DMS53 treated with DMSO at 0.1 percent for 48 hours (cell line): Measurements from ENCODE around the gene MUC6.
"Not testable (repeated sequence)": the region's sequence is repeated elsewhere in the genome, so short reads cannot be mapped to it uniquely, and the experiment has no call there.

Experiments used
- DNase-seq: peaks from one replicate; lab custom pipeline; 2025; ENCODE audit not compliant: unreplicated experiment; lab: John Stamatoyannopoulos, UW

The MUC6 gene

GRCh38 chr11:1024597-1025409 lies 11.7 kb downstream of the MUC6 start:
- DNase-seq: no peak

GRCh38 chr11:1023811-1024596 lies 12.5 kb downstream of the MUC6 start:
- DNase-seq: no peak

DNA sequence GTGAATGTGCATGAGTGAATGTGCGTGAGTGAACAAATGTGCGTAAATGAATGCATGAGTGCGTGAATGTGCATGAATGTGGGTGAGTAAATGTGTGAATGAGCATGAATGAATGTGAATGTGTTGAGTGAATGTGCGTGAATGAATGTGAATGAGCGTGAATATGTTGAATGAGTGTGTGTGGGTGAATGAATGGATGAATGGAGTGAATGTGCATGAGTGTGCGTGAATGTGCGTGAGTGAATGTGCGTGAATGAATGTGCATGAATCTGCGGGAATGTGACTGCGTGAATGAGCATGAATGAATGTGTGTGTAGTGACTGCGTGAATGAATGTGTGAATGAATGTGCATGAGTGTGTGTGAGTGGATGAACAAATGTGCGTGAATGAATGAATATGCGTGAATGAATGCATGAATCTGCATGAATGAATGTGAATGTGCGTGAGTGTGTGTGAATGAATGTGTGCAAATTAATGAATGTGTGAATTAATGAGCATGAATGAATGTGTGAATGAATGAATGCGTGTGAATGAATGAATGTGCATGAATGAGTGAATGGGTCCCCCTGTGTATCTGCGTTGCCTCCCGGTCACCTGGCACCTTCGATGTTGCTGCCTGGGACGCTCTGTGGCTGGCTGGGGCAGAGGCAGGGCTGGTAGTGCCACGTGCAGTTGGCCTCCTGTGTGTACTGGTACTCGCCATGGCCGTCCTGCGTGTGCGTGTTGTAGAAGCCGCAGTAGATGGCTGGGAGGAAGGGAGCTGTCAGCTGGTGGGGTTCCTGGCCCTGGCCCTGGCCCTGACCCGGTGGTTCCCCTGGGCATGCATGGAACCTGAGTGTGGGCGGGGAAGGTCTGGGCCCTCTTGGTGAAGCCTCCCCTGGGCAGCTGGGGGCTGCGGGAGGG lies 13.4 kb downstream of the MUC6 start:
- no peak for DNase-seq

- no peak for DNase-seq
These were observed 14.1 kb downstream of the MUC6 start for GRCh38 chr11:1022411-1022810.

DNA sequence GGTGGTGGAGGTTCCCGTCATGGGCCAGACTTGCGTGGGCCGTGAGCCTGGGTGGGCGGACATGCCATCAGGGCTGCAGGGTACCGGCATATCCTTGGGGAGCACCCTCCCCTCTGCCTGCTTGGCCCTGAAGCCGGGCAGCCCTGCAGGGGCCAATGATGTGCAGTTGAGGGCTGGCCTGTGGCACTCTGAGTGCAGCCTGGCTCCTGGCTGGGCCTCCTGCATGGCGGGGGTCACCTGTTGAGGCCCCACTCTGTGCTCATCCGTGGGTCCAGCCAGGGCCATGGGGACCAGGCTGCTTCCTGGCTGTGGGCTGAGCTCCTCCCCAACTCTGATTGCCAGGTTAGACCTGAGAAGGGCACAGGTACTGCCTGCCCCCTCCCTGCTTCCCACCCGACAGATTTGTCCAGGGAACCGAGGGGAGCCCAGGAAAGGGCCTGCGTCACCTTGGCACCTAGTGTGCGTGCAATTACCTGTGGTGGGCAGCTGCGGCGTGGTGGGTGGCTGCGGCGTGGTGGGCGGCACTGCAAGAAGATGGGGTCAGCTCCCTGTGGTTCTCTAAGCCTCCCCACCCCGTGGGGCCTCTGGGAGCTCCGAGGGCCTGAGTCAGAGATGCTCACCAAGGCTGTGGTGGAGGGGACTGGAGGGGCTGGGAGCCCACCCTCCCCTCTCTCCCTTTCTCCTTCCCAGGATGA lies 16.2 kb downstream of the MUC6 start:
- DNase-seq: no peak

DNA sequence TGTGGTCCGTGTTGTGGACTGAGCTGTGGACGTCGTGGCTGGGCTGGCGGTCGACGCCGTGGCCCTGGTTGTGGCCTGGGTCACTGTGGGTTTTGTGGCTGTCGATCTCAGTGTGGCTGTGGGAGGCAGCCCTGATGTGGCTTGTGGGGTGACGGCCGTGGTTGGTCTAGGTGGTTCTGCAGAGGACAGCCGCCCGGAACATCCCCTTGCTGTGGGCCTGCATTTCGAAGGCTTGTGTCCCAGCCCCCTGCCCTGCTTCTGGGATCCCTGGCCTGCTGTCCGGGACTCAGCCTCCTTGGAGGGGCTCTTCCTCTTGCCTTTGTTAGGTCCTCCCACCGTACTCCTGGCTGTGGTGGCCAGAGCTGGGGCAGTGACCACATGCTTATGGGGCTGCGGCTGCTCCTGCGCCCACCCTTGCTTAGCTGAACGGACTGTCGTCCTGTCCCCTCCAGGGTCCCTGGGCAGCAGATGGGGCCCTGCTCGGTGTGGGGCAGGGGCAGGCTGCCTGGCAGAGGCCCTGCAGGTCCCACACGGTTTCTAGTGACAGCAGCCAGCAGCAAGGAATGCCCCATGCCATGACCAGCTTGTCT lies 17.1 kb downstream of the MUC6 start:
- DNase-seq: no peak

DNA sequence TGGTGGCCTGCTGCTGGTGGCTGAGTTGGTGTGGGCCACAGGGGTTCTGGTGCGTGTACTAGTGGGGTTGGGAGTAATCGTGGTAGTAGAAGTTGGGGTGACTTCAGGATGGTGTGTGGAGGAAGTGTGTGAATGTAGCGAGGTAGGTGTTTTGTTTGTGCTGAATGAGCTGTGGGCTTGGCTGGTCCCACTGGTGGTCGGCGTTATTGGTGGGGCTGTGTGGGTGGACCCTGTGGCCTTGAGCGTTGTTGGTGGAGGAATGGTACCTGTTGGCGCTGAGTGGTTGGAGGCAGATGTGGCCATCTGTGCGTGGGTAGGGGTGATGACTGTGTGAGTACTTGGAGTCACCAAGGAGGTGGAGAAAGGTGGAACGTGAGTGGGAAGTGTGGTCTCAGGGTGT lies 18.4 kb downstream of the MUC6 start:
- no peak for DNase-seq

DNA sequence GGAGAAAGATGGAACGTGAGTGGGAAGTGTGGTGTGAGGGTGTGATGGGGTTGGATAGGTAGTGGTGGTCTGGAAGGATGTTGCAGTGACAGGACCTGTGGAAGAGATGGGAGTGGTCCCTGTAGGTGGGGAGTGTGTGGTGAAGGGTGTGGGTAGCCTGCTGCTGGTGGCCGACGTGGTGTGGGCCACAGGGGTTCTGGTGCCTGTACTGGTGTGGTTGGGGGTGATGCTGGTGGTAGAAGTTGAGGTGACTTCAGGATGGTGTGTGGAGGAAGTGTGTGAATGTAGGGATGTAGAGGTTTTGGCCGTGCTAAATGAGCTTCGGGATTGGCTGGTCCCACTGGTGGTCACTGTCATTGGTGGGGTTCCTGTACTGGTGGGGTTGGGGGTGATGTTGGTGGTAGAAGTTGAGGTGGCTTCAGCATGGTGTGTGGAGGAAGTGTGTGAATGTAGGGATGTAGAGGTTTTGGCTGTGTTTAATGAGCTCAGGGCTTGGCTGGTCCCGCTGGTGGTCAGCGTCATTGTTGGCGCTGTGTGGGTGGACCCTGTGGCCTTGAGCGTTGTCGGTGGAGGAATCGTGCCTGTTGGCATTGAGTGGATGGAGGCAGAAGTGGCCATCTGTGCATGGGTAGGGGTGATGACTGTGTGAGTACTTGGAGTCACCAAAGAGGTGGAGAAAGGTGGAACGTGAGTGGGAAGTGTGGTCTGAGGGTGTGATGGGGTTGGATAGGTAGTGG lies 19.1 kb downstream of the MUC6 start:
- DNase-seq: no peak

- DNase-seq: not testable (repeated sequence)
These were observed 19.9 kb downstream of the MUC6 start for GRCh38 chr11:1016610-1017126.

GRCh38 chr11:1015826-1016545 lies 20.5 kb downstream of the MUC6 start:
- DNase-seq: no peak

DNA sequence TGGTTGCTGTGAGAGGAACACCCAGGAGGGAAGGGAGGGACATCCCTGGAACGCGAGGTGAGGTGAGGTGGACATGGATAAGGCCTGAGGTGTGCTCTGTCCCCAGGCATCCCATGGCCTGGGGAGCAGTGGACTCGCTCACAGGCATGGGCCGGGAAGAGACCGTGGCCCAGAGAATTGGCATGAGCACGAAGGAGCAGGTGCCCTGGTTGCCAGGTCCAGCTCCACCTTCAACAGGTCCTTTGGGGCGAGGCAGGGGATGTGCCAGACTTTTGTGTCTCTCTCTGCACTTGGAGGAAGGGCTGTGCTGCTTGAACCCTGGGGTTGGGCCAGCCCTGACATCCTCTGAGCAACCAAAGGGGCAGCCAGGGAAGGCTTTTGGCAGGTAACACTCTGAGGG lies 21.5 kb downstream of the MUC6 start:
- DNase-seq: no peak

DNA sequence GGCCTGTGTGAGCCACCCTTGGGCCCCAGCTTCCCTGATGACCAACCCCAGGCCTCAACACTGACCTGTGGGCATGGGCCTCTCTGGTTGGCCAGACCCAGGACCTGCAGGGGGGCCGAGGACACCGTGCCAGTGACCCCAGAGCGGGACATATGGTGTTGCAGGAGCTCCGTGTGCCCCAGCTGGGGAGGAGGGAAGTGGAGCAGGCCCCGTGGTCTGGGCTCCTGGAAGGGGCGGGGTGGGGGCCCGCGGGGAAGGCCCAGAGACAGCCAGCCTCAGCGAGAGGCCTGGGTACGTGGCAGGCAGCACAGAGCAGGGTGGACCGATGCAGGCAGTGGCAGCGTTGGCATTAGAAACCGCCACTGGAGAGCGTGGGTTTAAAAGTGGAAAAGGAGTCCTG lies 22.2 kb downstream of the MUC6 start:
- DNase-seq: no peak

DNA sequence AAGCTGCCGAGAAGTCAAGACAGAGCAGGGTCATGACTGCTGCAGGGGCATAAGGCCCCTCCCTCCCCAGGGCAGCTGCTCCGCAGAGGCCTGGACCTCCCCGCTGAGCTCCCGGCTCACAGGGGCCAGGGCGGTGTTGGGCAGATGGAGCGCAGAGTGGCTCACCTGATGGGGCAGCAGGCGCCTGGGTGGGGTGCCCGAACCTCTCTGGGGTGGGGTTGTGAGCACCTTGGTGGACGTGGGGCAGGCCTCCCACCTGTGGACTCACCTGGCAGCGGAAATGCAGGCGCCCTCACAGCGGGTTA lies 22.9 kb downstream of the MUC6 start:
- DNase-seq: no peak

DNA sequence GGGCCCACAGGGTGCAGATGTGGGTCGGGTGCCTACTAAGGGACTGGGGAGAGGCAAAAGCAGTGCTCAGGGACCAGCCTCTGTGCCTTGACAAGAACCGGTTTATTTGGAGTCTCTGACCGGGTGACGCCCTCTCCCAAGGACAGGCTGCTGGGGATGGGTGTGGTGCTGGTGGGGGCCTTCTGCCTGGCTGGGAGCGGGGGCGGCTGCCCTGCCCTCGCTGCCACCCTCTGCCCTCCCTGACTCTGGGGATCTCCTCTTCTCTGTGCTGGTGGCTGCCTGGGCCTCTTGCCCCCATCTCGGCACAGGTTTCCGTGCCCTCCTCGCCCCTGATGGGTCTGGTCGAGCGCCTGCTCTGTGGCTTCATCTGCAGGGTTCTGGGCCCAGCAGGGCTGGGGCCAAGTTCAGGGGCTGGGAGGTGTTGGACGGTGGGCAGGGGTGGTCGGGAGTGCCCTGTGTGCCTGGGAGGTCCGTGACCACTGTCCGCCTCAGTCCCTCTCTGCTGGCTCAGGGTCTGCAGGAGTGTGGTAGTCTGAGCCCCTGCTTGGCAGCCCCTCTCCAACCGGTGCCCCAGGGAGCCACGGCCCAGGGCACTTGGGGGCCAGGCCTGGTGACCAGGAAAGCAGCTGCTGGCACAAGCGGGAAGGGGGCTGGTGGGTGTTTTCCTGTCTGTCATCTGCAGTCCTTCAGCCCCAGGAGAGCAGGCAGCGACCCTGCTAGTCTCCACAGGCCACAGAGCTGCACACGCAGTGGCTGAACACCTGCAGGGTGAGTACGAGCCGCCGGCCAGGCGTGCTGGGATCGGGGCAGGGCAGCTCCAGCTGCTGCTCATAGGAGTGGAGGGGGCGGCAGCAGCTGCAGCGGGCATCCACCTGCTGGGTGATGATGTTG lies 23.5 kb downstream of the MUC6 start:
- DNase-seq: no peak

DNA sequence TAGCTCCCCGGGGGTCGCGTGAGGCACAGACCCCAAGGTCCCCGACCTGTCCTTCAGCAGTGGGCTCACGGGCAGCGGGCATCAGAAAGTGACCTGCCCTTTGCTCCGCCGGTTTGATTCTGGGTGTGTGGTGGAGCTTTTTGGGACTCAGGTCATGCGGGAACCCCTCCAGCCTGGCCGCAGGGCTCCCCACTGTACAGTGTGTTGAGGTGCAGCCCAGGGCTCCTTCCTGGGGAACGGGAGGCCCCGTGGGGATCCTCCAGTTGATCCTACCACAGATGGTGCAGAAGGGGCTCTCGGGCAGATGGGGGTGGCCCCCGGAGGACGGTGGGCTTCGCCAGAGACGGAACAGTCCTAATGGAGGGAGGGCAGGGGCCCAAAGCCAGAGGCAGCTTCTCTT lies 24.2 kb downstream of the MUC6 start:
- DNase-seq: no peak

DNA sequence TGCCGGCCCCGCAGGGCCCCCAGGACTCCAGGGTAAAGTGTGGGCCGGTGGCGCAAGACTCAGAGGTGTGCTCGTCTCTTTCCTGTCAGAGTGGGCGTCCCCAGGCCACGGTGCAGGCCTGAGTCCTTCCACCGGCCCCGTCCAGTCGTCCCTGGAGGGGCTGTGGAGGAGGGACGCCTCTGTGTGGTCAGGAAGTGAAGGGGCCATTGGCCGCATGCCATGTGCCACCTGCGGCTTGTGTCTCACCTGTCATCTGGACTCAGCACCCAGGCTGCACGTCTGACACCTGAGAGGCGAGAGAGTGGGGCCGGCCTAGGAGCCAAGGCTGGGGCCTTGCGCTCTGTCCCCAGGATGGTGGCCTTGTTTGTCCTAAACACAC lies 25.2 kb downstream of the MUC6 start:
- DNase-seq: no peak

DNA sequence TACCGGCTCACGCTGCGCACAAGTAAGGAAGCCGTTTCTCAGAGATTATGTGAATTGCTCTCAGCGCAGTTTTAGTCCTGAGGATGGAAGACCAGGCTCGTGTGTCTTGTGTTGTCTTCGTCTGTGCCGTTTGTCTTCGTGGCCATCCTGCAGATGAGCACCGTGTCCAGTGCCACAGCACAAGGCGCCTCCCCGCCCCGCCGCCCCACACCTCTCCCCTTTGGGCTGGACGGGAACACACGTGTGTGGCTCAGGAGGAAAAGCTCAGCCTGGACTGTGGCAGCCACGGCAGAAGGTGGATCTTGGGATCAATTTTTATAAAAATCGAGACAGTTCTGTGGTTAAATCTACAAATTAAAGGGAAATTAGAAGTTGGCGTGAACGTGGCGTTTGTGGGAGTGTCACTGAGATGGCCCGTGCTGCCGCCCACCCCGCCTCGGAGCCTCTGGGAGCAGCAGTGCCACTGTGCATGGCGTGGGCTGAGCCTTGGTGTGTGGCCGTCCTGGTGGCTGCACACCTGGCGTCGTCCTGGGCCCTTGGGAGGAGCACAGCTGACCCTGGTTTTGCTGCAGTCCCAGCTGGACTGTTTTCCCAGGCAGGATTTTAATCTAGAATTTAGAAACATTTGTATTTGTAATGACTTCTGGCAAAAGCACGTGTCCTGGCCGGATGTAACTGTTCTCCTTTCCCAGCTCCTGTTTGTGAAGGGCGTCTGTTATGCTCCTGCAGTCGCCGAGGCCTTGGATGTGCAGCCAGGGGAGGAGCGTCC lies 25.8 kb downstream of the MUC6 start:
- no peak for DNase-seq
